GM18519 (cell line): ENCODE data around the gene CNTN5.
"Not testable (repeated sequence)": the region's sequence is repeated elsewhere in the genome, so short reads cannot be mapped to it uniquely, and the experiment has no call there.

Experiments
- ATAC-seq: cut with Tn5 transposase; IDR thresholded peaks from one replicate; pipeline ENCODE4 v1.9.1; 2021; ENCODE audit warnings: mild to moderate bottlenecking, moderate library complexity; ENCODE audit not compliant: unreplicated experiment, low FRiP score

Gene CNTN5

DNA sequence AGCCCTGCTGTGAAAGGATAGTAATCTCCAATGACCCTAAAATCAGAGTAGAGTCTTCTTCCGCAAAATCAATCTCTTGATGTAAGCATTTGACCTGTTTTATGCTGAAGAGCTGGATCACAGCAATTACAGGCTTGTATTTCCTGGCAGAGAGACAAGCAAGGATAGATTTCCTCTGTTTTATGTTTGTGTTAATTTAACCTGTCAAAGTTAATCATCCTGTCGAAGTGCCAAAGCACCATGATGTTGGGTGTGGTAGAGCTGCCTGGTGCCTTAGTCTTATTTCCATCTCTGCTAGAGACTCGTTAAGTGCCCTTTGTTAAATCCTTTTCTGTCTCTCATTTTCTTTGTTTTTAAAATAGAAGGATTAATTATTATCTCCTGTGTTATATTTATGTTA is 248.1 kb downstream of the CNTN5 start:
- ATAC-seq, result no peak

GRCh38 chr11:99271527-99271926 is 250.8 kb downstream of the CNTN5 start:
- ATAC-seq, result no peak

- ATAC-seq, result no peak
Measured at GRCh38 chr11:99275521-99275920, 254.8 kb downstream of the CNTN5 start.

DNA sequence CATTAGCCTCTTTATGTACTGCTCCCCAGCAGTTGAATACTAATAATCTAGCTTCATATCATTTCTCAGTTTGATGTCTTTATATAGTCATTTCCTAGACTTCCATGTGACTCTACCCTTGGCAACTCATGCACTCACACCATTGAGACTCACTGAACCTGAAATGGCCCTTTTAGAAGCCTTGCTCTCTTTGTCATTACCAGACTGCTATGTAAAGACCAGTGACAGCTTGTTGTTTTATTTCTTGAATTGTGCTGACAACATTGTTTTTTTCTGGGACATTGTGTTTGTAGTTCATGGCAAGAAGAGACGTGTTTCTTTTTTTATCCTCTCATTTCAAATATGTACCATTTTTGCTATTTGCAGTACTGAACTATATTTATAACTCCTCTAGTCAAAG is 256.5 kb downstream of the CNTN5 start:
- no peak for ATAC-seq

- ATAC-seq, result no peak
Measured at GRCh38 chr11:99279266-99279665, 258.5 kb downstream of the CNTN5 start.

DNA sequence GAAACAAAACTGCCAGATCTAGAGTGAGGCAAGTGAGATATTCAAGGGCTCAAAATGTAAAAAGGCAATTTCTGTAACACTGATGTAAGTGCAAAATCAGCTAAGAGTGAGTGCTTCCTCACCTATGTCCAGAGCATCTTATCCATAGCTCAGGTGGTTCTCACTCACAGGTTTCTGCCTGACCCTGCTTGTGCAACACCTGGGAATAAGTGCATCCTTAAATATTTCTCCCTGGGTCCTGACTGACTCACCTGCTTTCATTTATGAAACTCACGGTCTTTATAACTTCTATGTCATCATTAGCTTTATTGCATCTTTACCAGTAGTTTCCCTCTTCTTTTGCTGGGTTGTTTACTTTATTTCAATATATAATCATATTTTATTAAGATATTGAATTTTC is 260.6 kb downstream of the CNTN5 start:
- no peak for ATAC-seq

- ATAC-seq, result not testable (repeated sequence)
Measured at GRCh38 chr11:99297925-99298324, 277.2 kb downstream of the CNTN5 start.

- no peak for ATAC-seq
Measured at GRCh38 chr11:99307510-99308088, 286.9 kb downstream of the CNTN5 start.

GRCh38 chr11:99311870-99312269 is 291.1 kb downstream of the CNTN5 start:
- ATAC-seq, result no peak

GRCh38 chr11:99316776-99317520 is 296.2 kb downstream of the CNTN5 start:
- ATAC-seq, result no peak

GRCh38 chr11:99320769-99321290 is 300.1 kb downstream of the CNTN5 start:
- no peak for ATAC-seq

- ATAC-seq, result no peak
Measured at GRCh38 chr11:99325847-99326246, 305.1 kb downstream of the CNTN5 start.

DNA sequence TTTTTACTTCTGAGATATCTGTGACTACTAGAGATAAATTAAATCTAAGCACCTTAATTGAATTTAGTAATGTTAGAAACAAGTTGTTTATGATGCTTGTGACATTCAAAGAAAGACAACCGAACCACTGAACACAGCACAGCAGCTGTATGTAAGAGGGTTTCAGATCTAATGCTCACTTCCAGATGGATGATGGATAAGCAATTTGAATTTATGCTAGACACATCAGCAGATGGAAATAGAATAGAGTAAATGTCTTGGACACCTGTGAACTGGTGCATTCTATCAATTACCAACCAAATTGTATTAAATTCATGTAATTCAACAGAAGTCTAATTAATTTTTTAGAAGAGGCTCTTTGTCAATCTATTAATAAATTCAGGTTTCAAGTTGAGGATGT is 306.3 kb downstream of the CNTN5 start:
- ATAC-seq, result no peak

DNA sequence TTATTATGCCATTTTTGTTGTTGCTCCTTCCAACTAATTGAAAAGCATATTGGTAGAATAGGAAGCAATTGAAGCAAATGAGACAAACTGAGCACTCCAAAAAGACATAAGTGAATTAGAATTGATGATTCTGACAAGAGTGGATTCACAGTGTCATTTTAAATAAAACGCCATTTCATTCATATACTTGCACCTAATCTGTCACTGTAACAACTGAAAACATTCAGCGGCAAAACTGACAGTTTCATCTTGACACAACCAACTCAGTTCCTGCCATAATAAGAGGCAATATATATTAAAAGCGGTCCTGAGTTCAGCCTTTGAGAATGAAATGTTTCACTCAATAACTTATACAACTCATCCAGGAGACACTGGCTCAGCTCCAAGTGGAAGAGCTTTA is 306.8 kb downstream of the CNTN5 start:
- ATAC-seq, result no peak

- no peak for ATAC-seq
Measured at GRCh38 chr11:99333621-99334020, 312.9 kb downstream of the CNTN5 start.

- no peak for ATAC-seq
Measured at GRCh38 chr11:99343117-99343516, 322.4 kb downstream of the CNTN5 start.

GRCh38 chr11:99349151-99349673 is 328.5 kb downstream of the CNTN5 start:
- no peak for ATAC-seq

GRCh38 chr11:99351624-99352023 is 330.9 kb downstream of the CNTN5 start:
- ATAC-seq, result no peak

DNA sequence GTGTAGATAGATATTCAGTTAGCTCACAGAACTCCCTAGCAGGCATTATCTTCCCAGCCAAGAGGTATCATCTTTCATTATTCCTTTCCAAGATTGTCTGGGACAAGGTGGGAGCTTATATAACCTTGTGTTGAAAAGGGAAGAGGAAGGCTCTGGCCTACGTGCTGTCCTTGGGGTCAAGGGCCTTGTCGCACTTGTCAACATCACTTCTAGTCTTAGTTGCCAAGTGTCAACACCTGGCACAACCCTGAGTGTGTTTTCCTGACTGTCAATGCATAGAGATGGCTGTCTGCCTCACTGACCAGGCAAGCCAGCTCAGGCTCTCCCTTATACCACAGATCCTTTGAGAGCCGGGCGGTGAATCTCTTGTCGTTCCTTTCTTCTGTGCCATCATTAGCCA is 331.9 kb downstream of the CNTN5 start:
- no peak for ATAC-seq

DNA sequence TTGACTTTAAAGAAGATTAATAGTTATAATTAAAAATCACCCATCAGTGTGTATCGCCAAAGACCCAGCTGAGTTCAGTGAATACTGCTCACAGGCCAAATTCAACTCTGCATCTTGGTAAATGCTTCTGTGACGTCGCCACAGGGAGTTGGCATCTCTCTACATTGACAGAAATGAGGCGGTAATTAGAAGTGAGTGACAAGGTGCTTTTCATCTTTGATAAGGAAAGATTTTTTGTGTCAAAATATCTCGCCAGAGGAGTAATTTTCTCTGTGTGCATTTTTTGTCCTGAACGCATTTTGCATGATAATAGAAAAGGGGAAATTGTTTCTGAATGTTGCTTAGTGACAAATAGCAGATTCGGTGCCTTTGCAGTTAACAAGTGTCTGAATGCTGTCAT is 345.8 kb downstream of the CNTN5 start:
- no peak for ATAC-seq

GRCh38 chr11:99368583-99368982 is 347.8 kb downstream of the CNTN5 start:
- ATAC-seq, result no peak
